Measurements from ENCODE around the gene ARSA.

DNA sequence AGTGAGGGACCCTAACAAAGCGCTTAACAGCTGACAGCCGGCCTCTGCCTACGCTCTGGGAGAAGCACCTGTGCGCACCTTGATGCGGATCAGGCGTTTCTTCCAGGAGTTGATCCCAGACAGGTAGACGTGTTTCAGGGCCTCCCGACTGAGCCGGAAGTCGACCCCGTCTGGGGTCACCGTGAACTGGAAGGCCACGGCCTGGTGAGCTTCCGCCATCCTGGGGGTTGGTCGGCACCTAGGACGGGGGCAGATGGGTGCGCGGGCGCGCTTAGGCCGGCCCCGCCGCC is 50.3 kb downstream of the ARSA start:
- TF ChIP-seq ZNF274 (IDR thresholded peaks at IDR 0.05; ENCODE audit: low read depth, low read length): no peak
- TF ChIP-seq YY1 (IDR thresholded peaks at IDR 0.05; ENCODE audit: insufficient read depth, insufficient read length): no peak
